Left ventricle myocardium inferior (tissue), 1 donor: ENCODE results near the gene DOCK4. TPM values are rescaled to one million over a fixed set of nuclear protein-coding genes. Genes with fewer than 3 reads are reported as not detected.

Experiments used
- DNase-seq: peaks from one replicate; pipeline ENCODE4 v3.0.0-alpha.2; 2020
- H3K27ac ChIP-seq: fragments of 200-600 bp; replicated peaks from 2 replicates; pipeline ENCODE4 v1.8.0; 2021
- H3K27me3 ChIP-seq: fragments of 200-600 bp; 2 replicates; pipeline ENCODE4 v1.8.0; 2021; ENCODE audit warnings: low read depth
- H3K36me3 ChIP-seq: fragments of 200-600 bp; 2 replicates; pipeline ENCODE4 v1.8.0; 2021
- H3K4me1 ChIP-seq: fragments of 200-600 bp; 2 replicates; pipeline ENCODE4 v1.8.0; 2021
- H3K4me3 ChIP-seq: fragments of 200-600 bp; 2 replicates; pipeline ENCODE4 v1.8.0; 2021; ENCODE audit warnings: mild to moderate bottlenecking, moderate library complexity
- H3K9me3 ChIP-seq: fragments of 200-600 bp; replicated peaks from 2 replicates; pipeline ENCODE4 v1.8.0; 2021
- CTCF ChIP-seq: fragments of 200-600 bp; IDR thresholded peaks from 2 replicates; pipeline ENCODE4 v1.8.0; 2021; ENCODE audit warnings: antibody characterized with exemption, mild to moderate bottlenecking, borderline replicate concordance
- intact Hi-C: fragments of 100-400 bp; cut with micrococcal nuclease; formaldehyde crosslinking; loops from one replicate; pipeline ENCODE4 v1.11.0; 2022
- total RNA-seq: library from RNA; stranded (reverse); fragmentation: NEBNext Ultra II Directional; extraction: Animal tissue kit (Norgen Biotek cat#: 25700); gene quantifications from one replicate; pipeline ENCODE4 v1.2.1, GENCODE V29; 2021
- donor health status: DM: no; HTN: yes; CAD: no; lungs with severe emphysema.

DOCK4 gene
- total RNA-seq, 1 donor from 2014 or later = 15.2 TPM

GRCh38 chr7:111900283-111900682 lies 305.9 kb downstream of the DOCK4 start:
- no peak for DNase-seq
- Histone ChIP-seq H3K4me1 (peaks cover 8% of the 10 kb centered on the region), H3K36me3 (peaks cover 28% of the 10 kb centered on the region), H3K4me3 (no peak overlapping the region), H3K9me3 (no peaks in the 10 kb centered on the region), H3K27ac (no peak overlapping the region), H3K27me3 (no peaks in the 10 kb centered on the region)
- intact Hi-C loops = no loop called here
- TF ChIP-seq CTCF = no peak

- Histone ChIP-seq H3K36me3 (peaks cover 25% of the 10 kb centered on the region), H3K27ac (no peak overlapping the region), H3K9me3 (no peaks in the 10 kb centered on the region), H3K27me3 (no peaks in the 10 kb centered on the region), H3K4me3 (no peak overlapping the region), H3K4me1 (peaks cover 8% of the 10 kb centered on the region)
- intact Hi-C loops = no loop called here
- DNase-seq = no peak
- TF ChIP-seq CTCF = no peak
These were observed 311.1 kb downstream of the DOCK4 start for GRCh38 chr7:111895049-111895448.

GRCh38 chr7:111894518-111894917 lies 311.7 kb downstream of the DOCK4 start:
- no peaks in the 10 kb centered on the region for H3K27me3 ChIP-seq
- no peak for TF ChIP-seq CTCF
- DNase-seq = no peak
- H3K4me3 ChIP-seq = no peak overlapping the region
- peaks cover 8% of the 10 kb centered on the region for H3K4me1 ChIP-seq
- H3K9me3 ChIP-seq = no peaks in the 10 kb centered on the region
- intact Hi-C loops = no loop called here
- no peak overlapping the region for H3K27ac ChIP-seq
- H3K36me3 ChIP-seq = peaks cover 20% of the 10 kb centered on the region

- TF ChIP-seq CTCF = no peak
- no peaks in the 10 kb centered on the region for H3K27me3 ChIP-seq
- no peak overlapping the region for H3K27ac ChIP-seq
- H3K9me3 ChIP-seq = no peaks in the 10 kb centered on the region
- peaks cover 9% of the 10 kb centered on the region for H3K4me1 ChIP-seq
- no peak for DNase-seq
- intact Hi-C loops = no loop called here
- H3K36me3 ChIP-seq = peaks cover 11% of the 10 kb centered on the region
- H3K4me3 ChIP-seq = no peak overlapping the region
These were observed 313.0 kb downstream of the DOCK4 start for GRCh38 chr7:111893190-111893589.

- Histone ChIP-seq H3K27me3 (no peaks in the 10 kb centered on the region), H3K27ac (no peak overlapping the region), H3K4me3 (no peak overlapping the region), H3K4me1 (peaks cover 11% of the 10 kb centered on the region), H3K9me3 (no peaks in the 10 kb centered on the region), H3K36me3 (peaks cover 8% of the 10 kb centered on the region)
- intact Hi-C loops = no loop called here
- no peak for TF ChIP-seq CTCF
- no peak for DNase-seq
These were observed 313.6 kb downstream of the DOCK4 start for GRCh38 chr7:111892588-111892987.

GRCh38 chr7:111887734-111888133 lies 318.5 kb downstream of the DOCK4 start:
- intact Hi-C loops = no loop called here

More at GRCh38 chr7:111887734-111888133, 318.5 kb downstream of the DOCK4 start:
- no peak overlapping the region for H3K4me3 ChIP-seq
- no peaks in the 10 kb centered on the region for H3K27me3 ChIP-seq
- DNase-seq = no peak
- no peak for TF ChIP-seq CTCF
- H3K36me3 ChIP-seq = peaks cover 12% of the 10 kb centered on the region
- H3K27ac ChIP-seq = peak overlapping the region; percentile 63
- peaks cover 8% of the 10 kb centered on the region for H3K4me1 ChIP-seq
- H3K9me3 ChIP-seq = no peaks in the 10 kb centered on the region
